Cardiac muscle cell (in vitro differentiated cells and primary cell): ENCODE data around the gene GSTA3. TPM values are rescaled to one million over a fixed set of nuclear protein-coding genes. Genes with fewer than 3 reads are reported as not detected.

Source experiments
- DNase-seq, 2 donors: peaks; one replicate each; pipeline versions ENCODE4 v3.0.0 to v3.0.0-alpha.2; 2010 to 2017; ENCODE audit warnings: low read depth in 1 of 2, low spot score in 1 of 2
- H3K27ac ChIP-seq: fragments of 200-600 bp; sonication (generic); 2 replicates; pipeline ENCODE4 v1.5.1; 2016
- H3K27me3 ChIP-seq: fragments of 200-600 bp; sonication (generic); 2 replicates; pipeline ENCODE4 v1.6.0; 2016; ENCODE audit warnings: control low read depth
- H3K36me3 ChIP-seq: fragments of 200-600 bp; sonication (generic); 2 replicates; pipeline ENCODE4 v1.5.1; 2016; ENCODE audit warnings: control low read depth
- H3K4me1 ChIP-seq: fragments of 200-600 bp; sonication (generic); 2 replicates; pipeline ENCODE4 v1.8.1; 2017; ENCODE audit warnings: low read depth, mild to moderate bottlenecking, mixed run types
- H3K4me3 ChIP-seq: fragments of 200-600 bp; sonication (generic); 2 replicates; pipeline ENCODE4 v1.5.1; 2016; ENCODE audit warnings: mild to moderate bottlenecking
- H3K9me3 ChIP-seq: fragments of 200-600 bp; sonication (generic); 2 replicates; pipeline ENCODE4 v1.5.1; 2017; ENCODE audit warnings: low read depth, mild to moderate bottlenecking, control low read depth
- CTCF ChIP-seq: IDR thresholded peaks from 2 replicates; pipeline ENCODE4 v1.5.1; 2012; ENCODE audit warnings: low read depth, mild to moderate bottlenecking, low read length
- polyA plus RNA-seq: library from polyadenylated mRNA; unstranded; fragments of >200 nt; fragmentation: Nextera tagmentation; extraction: Ambion mirVana; gene quantifications from 2 replicates; pipeline ENCODE4 v1.2.1, GENCODE V29; 2016
- total RNA-seq: library from RNA; depleted of rRNA; stranded (reverse); fragments of >200 nt; gene quantifications from 2 replicates; pipeline ENCODE4 v1.2.3, GENCODE V29; 2016

Gene GSTA3
- total and polyA plus RNA-seq, 2 experiments from 2014 or later: not detected

GRCh38 chr6:52942221-52942620 is 32.7 kb upstream of the GSTA3 start:
- Histone ChIP-seq H3K27ac (no peak overlapping the region), H3K4me1 (no peaks in the 10 kb centered on the region), H3K9me3 (no peaks in the 10 kb centered on the region), H3K27me3 (no peaks in the 10 kb centered on the region), H3K36me3 (no peaks in the 10 kb centered on the region), H3K4me3 (no peak overlapping the region)
- DNase-seq: no peak
- TF ChIP-seq CTCF: no peak

GRCh38 chr6:52937908-52938307 is 28.4 kb upstream of the GSTA3 start:
- H3K27me3 ChIP-seq: no peaks in the 10 kb centered on the region
- DNase-seq: no peak
- no peaks in the 10 kb centered on the region for H3K9me3 ChIP-seq
- H3K4me3 ChIP-seq: no peak overlapping the region
- H3K4me1 ChIP-seq: no peaks in the 10 kb centered on the region
- H3K27ac ChIP-seq: no peak overlapping the region
- no peak for TF ChIP-seq CTCF
- H3K36me3 ChIP-seq: no peaks in the 10 kb centered on the region

GRCh38 chr6:52933778-52934177 is 24.3 kb upstream of the GSTA3 start:
- H3K36me3 ChIP-seq: no peaks in the 10 kb centered on the region
- no peak overlapping the region for H3K27ac ChIP-seq
- DNase-seq: no peak
- no peaks in the 10 kb centered on the region for H3K4me1 ChIP-seq
- H3K9me3 ChIP-seq: no peaks in the 10 kb centered on the region
- H3K27me3 ChIP-seq: no peaks in the 10 kb centered on the region
- TF ChIP-seq CTCF: no peak
- H3K4me3 ChIP-seq: no peak overlapping the region

- peak in 1 of 2 donors; percentile 15 for DNase-seq
- Histone ChIP-seq H3K4me1 (no peaks in the 10 kb centered on the region), H3K36me3 (no peaks in the 10 kb centered on the region), H3K27ac (no peak overlapping the region), H3K27me3 (no peaks in the 10 kb centered on the region), H3K9me3 (no peaks in the 10 kb centered on the region), H3K4me3 (no peak overlapping the region)
- no peak for TF ChIP-seq CTCF
These were observed 21.9 kb upstream of the GSTA3 start for GRCh38 chr6:52931351-52931750.

- TF ChIP-seq CTCF: no peak
- Histone ChIP-seq H3K27me3 (no peaks in the 10 kb centered on the region), H3K36me3 (no peaks in the 10 kb centered on the region), H3K4me1 (no peaks in the 10 kb centered on the region), H3K27ac (no peak overlapping the region), H3K9me3 (no peaks in the 10 kb centered on the region), H3K4me3 (no peak overlapping the region)
- peak in 1 of 2 donors; percentile 87 for DNase-seq
These were observed 20.0 kb upstream of the GSTA3 start for GRCh38 chr6:52929321-52930164.
